HG03457 (cell line): ENCODE results near the gene ZMYM3.

Experiments used
- ATAC-seq: cut with Tn5 transposase; IDR thresholded peaks from one replicate; pipeline ENCODE4 v1.9.1; 2021; ENCODE audit warnings: moderate number of reproducible peaks; ENCODE audit not compliant: unreplicated experiment

Gene ZMYM3

DNA sequence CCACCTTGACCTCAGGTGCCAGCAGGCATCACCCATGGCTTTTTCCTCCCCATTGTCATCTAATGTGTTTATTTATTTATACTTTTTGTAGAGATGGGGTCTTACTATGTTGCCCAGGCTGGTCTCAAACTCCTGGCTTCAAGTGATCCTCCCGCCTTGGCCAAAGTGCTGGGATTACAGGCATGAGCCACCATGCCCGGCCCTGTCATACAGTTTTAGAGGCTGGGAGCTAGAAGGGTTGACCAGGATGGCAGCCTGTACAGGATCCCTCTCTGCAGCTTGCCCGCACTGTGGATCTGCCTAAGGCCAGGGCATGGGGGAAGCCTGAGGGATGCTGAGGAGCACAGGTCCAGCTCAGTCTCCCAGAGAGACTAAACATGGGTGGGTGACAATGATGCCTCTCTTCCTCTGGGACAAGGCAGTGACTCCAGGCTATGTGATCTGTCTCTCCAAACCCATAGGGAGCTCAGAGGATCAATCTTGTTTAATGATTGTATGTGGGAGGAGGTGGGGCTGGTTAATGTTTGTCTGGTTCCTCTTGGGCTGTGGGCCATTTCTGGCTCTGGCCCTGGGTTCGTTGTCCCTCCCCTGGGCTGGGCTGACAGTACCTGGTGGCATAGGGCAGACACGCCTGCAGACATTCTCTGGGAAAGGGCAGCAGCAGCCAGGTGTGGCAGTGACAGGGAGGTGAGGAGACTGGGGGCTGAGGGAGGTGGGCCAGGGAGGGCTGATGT is 39.2 kb downstream of the ZMYM3 start:
- ATAC-seq: no peak

DNA sequence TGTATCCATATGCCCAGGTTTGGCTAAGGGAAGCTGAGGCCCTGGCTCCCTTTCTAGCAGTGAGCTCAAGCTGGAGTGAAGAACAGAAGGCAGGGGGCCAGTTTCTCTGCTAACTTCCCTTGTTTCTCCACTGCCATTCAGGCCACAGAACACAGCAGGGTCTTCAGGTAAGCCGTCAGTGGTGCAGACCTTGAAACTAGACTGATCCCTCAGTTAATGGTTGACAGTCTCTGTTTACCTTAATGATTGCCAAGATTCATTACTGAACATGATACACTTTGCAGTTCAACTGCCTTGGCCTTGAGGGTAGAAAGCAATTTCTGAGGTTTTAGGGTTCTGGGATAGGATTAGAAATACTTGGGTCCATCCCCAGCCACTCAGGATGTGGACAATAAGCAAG is 39.8 kb downstream of the ZMYM3 start:
- no peak for ATAC-seq

DNA sequence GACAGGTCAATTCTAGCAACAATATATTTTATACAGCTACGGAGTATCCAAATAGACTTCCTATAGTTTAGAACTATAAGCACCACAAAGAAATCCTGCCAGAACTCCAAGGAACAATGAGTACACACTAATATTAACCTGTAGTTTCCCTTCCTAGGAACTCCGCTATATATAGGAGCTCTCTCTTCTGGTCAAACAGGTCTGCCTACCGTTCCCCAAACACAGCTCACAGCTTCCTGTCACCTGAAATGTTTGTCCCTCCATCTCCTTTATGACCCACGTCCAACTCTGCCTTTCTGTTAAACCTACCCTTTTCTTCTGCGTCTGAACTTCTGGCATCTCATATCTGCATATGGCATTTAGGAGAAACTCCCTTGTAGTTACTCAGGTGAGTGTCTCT is 41.4 kb downstream of the ZMYM3 start:
- ATAC-seq: no peak

DNA sequence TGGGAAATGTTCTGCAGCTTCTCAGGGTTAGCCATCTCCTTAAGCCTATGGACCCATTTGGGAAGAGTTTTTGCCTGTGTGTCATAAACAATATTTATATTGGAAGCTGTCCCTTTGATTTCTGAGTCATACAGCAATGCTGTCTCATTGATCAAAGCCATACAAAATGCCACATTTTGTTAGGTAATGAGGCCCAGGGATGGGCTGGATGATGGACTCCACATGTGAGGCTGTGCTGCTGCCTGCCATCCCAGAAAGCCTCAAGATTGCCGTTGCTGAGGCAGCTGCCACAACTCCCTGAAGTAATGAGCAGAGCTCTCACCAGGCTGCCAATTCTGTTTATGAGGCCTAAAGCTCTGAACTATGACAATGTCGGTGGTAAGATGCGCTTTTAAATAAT is 43.1 kb downstream of the ZMYM3 start:
- no peak for ATAC-seq

DNA sequence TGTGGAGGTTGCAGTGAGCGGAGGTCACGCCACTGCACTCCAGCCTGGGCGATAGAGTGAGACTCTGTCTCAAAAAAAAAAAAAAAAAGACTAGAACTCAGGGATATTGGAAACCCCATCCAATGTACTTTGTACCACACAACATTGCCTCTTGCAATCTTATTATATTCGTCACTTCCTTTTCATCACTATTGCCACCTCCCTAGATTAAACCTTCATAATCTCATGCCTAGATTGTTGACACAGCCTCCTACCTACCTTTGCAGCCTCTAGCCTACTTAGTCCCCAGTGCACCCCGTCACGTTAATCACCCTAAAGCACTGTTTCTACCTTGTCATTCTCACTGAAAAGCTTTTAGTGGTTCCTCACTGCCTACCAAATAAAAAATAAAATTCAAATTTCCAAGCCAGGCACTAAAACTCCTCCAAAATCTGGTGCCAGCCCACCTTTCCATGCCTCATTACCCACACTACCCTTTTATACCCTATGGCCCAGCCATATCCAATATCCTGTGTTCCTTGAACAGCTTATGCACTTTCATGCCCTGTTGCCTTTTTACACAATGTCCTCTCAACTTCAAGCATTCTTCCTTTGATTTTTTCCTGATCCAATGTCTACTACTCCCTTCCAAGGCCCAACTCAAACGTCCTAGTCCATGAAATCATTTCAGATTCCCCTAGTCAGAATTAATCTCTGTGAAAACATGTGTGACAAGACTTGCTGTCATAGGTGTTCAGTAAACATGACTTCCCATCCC is 54.5 kb downstream of the ZMYM3 start:
- ATAC-seq: no peak

DNA sequence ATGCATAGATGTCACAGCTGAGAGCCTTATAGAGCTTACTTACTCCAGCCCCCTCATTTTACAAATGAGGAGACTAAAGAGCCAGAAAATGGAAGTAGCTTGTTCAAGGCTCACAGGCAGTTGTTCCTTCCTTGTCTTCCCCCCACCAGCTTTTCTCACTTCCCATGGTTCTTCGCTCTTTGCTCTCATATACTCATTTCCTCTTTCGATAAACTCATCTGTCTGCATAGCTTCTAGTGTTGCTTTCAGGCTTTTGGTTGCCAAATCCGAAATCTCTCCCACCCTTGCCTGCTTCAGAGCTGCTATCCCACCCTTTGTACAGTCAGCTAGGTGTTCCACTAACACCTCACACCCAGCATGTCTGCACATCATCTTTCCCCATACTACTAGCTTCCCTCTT is 55.9 kb downstream of the ZMYM3 start:
- no peak for ATAC-seq

DNA sequence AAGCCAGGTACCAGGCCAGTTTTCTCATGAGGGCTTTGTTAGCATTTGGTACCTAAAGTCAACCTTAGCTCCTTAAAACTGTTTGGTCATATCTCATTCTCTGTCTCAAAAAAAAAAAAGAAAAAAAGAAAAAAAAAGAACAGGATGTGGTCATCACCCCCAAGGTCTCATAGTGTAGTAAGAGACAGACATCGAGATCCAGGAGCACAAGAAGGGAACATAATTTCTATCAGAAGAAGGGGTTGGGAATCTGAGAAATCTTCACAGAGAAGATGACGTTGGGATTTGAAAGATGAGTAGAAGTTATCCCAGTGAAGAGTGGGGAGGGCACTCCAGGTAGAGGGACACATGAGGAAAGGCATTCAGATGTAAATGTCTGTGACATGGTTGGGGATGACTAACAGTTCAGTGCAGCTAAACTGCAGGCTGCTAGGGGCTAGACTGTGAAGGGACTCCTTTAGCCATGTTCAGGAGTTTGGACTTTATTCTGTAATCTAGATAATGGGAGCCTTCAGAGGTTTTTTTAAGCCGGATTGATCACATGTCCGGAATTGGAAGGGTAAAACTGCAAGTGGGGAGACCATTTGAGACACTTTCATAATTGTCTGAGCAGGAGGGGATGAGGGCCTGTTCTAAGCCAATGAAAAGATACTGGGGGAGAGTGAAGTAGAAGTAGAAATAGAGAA is 57.8 kb downstream of the ZMYM3 start:
- ATAC-seq: no peak

DNA sequence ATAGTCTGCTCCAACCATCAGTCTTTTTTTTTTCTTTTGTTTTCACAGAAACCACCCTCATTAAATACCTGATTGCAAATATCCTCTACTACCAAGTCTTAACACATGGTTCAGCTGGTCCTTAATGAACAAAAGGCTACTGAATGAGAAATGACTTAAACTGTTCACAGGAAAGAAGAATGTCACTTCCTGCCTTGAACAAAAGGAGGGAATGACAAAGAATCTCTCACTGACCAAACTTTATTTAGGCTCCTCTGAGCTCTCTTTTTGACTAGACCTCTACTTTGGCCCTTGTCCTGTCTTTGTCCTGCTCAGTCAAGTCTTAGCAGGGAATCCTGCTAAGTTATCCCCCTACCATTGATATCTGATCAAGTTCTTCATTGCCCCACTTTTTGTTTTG is 62.7 kb downstream of the ZMYM3 start:
- ATAC-seq: no peak
